ENCODE data around the gene ORM1. TPM values are rescaled to one million over a fixed set of nuclear protein-coding genes. Genes with fewer than 3 reads are reported as not detected.
A peak's percentile ranks its signal among the peaks of the same experiment; 100 is the strongest.

Gene ORM1
- total RNA-seq, 1 donor from 2014 or later = not detected

DNA sequence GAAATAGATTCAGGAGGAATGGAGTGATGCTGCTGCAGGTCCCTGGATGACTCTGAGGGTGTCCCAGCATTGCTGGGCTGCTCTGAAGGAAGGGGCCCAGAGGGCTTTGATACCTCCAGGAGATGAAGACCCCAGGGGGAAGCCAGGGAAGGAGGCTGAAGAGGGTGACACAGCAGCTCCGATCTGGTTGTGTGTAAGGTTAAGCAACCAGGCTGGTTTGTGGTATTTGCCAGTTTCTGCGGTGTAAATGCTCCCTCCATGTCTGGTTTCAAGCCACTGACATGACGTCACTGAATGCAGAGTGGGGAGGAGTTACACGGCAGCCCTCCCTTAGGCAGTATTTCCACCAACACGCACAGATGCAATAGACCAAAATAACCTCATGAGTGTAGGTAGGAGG is 40.0 kb upstream of the ORM1 start:
- Mint-ChIP-seq H3K27ac (no peak overlapping the region), H3K36me3 (ENCODE audit: low read depth) (no peaks in the 10 kb centered on the region), H3K27me3 (no peaks in the 10 kb centered on the region), H3K4me3 (no peak overlapping the region), H3K4me1 (no peaks in the 10 kb centered on the region), H3K9me3 (no peaks in the 10 kb centered on the region)
- intact Hi-C loops (cut with micrococcal nuclease) = no loop called here
- DNase-seq = no peak

DNA sequence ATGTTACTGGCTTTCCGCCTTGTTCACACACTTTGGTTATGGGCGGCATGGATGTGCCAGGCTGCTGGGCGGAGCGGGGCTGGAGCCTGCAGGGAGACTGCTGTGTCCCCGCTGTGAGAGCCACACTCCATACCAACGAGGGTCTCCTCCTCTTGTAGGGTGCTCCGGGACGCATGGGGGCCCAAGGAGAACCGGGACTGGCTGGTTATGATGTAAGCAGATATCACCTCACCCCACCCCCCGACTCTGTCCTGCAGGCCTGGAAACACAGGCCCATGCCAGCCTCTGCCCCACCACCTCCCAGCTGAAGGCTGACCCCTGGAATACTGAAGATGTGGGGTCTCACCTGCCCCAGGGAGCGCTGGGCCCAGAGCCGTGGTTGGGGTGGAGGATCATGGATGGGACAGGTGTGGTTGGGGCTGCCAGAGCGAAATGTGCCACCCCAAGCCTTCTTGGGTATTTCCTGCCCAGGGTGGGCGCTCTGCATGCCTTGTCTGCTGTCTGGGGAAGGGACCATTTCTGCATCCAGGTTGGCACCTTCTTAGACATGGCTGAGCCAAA is 39.3 kb upstream of the ORM1 start:
- no peaks in the 10 kb centered on the region for H3K36me3 Mint-ChIP-seq (ENCODE audit: low read depth)

DNA sequence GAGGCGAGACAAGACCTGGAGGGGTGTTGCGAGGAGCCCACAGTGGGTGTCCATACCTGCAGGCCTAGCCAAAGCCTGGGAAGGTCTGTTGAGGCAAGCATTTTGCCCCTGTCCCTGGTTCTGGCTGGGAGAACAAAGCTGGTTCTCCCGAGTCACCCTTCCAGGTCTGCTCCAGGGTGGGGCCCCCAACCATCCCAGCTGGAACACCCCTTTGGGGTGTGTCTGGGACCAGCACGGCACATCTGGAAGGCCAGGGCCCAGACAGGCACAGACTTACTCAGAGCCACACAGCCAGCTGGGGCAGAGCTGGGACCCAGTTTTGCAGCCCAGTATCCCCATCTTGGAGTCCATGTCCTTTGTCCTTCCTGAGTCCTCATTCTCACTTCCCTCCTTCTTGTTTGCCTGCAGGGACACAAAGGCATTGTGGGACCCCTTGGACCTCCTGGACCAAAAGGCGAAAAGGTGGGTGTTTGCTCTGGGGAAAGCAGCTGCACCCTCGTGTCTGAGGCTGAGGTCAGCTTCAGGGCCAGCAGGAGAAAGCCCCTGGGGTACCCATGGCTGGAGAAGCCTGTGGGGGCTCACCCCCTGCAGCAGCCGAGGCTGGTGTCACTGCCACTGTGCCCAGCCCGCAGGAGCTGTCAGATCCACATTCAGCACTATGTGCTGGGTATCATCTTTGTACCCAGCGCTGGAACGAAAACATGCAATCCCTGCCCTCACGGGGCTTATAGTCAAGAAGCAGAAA is 38.4 kb upstream of the ORM1 start:
- intact Hi-C loops (cut with micrococcal nuclease) = no loop called here
- no peaks in the 10 kb centered on the region for H3K27me3 Mint-ChIP-seq
- H3K4me3 Mint-ChIP-seq = no peak overlapping the region
- H3K27ac Mint-ChIP-seq = no peak overlapping the region
- H3K36me3 Mint-ChIP-seq (ENCODE audit: low read depth) = no peaks in the 10 kb centered on the region
- DNase-seq = no peak
- no peaks in the 10 kb centered on the region for H3K9me3 Mint-ChIP-seq
- no peaks in the 10 kb centered on the region for H3K4me1 Mint-ChIP-seq

More for the DNA sequence above, 39.3 kb upstream of the ORM1 start:
- Mint-ChIP-seq H3K27me3 (no peaks in the 10 kb centered on the region), H3K4me1 (no peaks in the 10 kb centered on the region), H3K27ac (no peak overlapping the region), H3K9me3 (no peaks in the 10 kb centered on the region), H3K4me3 (no peak overlapping the region)
- intact Hi-C loops (cut with micrococcal nuclease) = no loop called here
- no peak for DNase-seq

DNA sequence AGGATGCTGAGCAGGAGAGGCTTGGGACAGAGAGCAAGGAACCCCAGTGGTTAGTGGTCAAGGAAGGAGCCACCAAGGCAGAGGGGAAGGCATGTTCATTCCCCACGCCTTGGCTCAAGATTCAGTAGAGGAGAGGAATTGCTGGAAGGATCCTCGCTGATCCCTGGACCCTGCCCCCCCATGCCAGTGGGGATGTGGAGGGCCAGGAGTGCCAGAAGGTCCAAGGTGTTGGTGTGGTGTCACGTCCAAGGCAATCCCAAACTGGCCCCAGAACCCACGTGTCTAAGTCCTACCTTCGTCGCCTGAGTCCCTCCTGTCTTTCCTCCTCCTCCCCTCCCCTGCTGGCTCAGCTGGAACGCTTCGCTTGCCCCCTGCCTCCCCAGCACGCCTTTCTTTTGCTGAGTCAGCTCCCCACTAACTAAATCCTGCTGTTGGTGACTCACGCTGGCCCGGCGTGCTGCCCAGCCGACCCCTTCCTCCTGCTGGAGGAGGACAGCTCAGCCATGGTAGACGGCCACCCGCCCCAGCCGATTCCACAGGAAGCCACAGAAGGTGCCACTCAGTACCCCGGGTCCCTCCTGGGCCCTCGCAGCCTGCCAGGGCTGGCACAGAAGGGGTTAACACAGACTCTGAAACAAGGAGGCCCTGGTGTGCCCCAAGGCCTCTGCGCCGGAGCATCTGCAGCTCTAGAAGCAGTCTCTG is 37.6 kb upstream of the ORM1 start:
- DNase-seq = no peak
- H3K4me3 Mint-ChIP-seq = no peak overlapping the region
- intact Hi-C loops (cut with micrococcal nuclease) = no loop called here
- no peaks in the 10 kb centered on the region for H3K4me1 Mint-ChIP-seq
- no peaks in the 10 kb centered on the region for H3K27me3 Mint-ChIP-seq
- no peaks in the 10 kb centered on the region for H3K9me3 Mint-ChIP-seq
- no peak overlapping the region for H3K27ac Mint-ChIP-seq
- no peaks in the 10 kb centered on the region for H3K36me3 Mint-ChIP-seq (ENCODE audit: low read depth)

DNA sequence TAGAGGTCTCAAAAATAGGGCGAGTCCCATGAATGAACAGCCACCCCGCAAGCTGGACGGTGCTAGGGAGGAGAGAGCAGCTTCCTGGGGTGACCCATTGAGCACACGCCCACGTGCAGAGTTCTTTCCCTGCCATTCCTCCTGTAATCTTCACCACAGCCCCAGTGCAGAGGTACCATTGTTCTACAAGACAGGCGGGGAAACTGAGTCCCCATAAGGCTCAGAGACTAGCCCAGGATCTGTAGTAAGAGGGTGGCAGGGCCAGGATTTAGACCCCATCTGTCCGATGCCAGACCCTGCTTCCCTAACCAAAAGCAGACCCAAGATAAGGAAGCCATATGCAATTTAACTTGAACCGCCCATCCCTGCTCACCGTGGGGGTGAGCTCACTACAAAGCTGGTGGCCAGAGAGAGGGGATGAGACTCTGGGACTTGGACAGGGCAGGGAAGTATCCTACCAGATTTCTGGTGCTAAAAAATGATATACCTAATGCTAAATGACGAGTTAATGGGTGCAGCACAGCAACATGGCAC is 36.7 kb upstream of the ORM1 start:
- Mint-ChIP-seq H3K4me3 (no peak overlapping the region), H3K36me3 (ENCODE audit: low read depth) (no peaks in the 10 kb centered on the region), H3K4me1 (peaks cover 2% of the 10 kb centered on the region), H3K9me3 (no peaks in the 10 kb centered on the region), H3K27ac (no peak overlapping the region), H3K27me3 (no peaks in the 10 kb centered on the region)
- intact Hi-C loops (cut with micrococcal nuclease) = no loop called here
- DNase-seq = no peak

DNA sequence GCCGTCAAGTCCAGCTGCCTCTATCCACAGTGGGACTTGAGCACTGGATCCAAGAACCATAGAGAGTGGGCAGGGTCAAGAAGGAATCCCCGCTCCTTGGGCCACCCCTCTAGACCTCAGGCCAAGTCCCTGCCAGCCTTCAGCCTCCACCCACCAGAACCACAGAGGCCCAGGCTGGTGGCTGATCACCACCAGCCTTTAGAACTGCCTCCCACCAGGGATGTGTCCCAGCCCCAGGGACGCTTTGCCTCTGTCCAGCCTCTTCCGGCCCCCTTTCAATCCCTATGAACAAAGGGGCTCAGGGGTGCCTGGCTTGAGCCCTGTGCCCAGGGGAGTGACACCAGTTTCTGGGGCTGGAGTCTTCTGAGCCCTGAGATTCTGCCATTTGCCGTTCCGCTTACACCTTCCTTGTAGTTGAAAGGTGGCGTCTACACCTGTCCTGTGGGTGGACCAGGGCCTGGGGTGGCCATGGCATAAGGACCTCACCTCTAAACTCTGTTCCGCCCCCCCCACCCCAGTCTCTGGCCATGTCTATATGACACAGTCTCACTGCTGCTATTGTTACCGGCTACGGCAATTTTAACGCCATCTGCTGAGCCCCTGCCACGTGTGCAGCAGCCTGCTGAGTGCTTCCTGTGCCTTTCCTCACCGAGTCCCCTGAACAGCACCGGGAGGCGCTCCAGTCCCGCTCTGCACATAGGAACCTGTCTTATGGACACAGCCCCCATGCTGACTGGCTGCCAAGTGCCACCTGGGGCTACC is 35.7 kb upstream of the ORM1 start:
- no peak overlapping the region for H3K4me3 Mint-ChIP-seq
- no peaks in the 10 kb centered on the region for H3K27me3 Mint-ChIP-seq
- no peaks in the 10 kb centered on the region for H3K9me3 Mint-ChIP-seq
- DNase-seq = no peak
- H3K36me3 Mint-ChIP-seq (ENCODE audit: low read depth) = no peaks in the 10 kb centered on the region
- peaks cover 3% of the 10 kb centered on the region for H3K4me1 Mint-ChIP-seq
- intact Hi-C loops (cut with micrococcal nuclease) = no loop called here
- H3K27ac Mint-ChIP-seq = no peak overlapping the region

DNA sequence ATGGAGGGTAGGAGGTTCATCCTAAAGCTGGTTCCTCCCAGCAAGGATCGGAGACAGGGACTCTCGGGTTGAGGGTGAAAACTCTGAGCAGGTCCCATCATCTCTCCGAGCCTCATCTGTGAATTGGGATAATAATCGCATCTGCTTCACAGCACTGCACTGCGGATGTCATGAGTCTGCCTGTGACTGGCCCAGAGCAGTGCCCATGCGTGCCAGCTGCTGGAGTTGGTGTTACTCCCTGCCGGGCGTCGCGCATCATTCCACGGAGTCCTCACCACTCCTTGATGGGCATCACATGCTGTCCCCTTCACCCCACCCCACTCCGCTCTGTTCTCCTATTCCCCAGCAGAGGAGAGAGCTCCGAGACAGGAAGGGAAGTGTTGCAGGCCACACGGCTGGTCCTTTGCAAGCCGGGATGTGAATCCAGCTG is 35.1 kb upstream of the ORM1 start:
- H3K4me1 Mint-ChIP-seq = peaks cover 3% of the 10 kb centered on the region
- no peak overlapping the region for H3K4me3 Mint-ChIP-seq
- H3K9me3 Mint-ChIP-seq = no peaks in the 10 kb centered on the region
- no peak overlapping the region for H3K27ac Mint-ChIP-seq
- intact Hi-C loops (cut with micrococcal nuclease) = no loop called here
- peaks cover 2% of the 10 kb centered on the region for H3K27me3 Mint-ChIP-seq
- DNase-seq = no peak
- no peaks in the 10 kb centered on the region for H3K36me3 Mint-ChIP-seq (ENCODE audit: low read depth)

DNA sequence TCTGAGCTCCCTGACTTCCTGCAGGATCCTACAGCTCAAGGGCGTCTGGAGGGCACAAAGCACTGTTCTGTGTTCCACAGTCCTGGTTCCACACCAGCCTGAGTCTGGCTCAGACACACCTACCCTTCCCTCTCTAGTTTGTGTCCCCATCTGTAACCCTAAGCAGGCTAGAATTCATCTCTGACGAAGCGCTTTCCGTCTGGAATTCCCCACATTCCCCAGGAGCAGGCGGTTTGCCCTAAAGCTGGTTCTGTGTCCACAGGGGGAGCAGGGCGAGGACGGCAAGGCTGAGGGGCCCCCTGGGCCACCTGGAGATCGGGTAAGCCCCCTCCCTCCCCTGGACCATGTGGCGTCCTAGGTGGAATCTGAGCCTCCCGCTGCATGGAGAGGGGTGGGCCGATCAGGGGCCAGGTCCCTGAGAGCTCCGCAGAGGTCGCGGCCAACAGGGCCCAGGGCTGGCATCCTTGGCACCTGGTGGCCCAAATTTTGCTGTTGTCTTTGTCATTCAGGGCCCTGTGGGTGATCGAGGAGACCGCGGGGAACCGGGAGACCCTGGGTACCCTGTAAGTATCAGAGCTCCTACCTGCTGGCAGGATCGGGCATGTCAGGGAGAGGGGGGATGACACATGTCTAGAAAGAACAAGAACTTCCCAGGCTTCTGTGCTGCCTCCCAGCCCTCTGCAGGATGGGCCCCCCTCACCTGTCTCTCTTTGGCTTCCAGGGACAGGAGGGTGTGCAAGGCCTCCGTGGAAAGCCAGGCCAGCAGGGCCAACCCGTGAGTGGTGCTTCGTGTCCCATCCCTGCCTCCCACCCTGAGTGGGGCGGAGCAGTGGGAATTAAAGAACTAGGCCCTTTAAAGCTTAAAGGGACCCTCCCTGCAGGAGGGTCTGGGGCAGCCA is 34.5 kb upstream of the ORM1 start:
- Mint-ChIP-seq H3K27me3 (peaks cover 2% of the 10 kb centered on the region), H3K27ac (no peak overlapping the region), H3K4me3 (no peak overlapping the region), H3K9me3 (no peaks in the 10 kb centered on the region), H3K36me3 (ENCODE audit: low read depth) (no peaks in the 10 kb centered on the region), H3K4me1 (peaks cover 3% of the 10 kb centered on the region)
- intact Hi-C loops (cut with micrococcal nuclease) = no loop called here
- no peak for DNase-seq

DNA sequence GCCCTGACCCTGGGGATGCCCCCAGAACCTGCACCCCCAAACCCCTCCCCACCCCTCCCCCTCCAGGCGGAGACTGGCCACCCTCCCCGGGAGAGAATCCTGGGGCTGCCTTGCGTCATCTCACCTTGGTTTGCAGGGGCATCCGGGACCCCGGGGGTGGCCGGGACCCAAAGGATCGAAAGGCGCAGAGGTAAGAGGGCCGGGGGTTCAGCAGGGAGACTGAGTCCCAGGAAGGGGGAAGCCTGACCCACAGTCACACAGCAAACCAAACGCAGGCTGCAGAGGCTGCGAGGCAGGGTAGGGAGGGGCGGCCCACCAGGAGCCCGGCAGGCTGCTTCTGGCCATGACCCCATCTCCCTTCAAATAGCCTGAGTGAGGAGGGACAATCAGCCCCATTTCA is 33.8 kb upstream of the ORM1 start:
- DNase-seq = no peak
- H3K4me3 Mint-ChIP-seq = no peak overlapping the region
- no peaks in the 10 kb centered on the region for H3K36me3 Mint-ChIP-seq (ENCODE audit: low read depth)
- peaks cover 2% of the 10 kb centered on the region for H3K27me3 Mint-ChIP-seq
- no peak overlapping the region for H3K27ac Mint-ChIP-seq
- H3K4me1 Mint-ChIP-seq = peaks cover 3% of the 10 kb centered on the region
- intact Hi-C loops (cut with micrococcal nuclease) = no loop called here
- H3K9me3 Mint-ChIP-seq = no peaks in the 10 kb centered on the region

DNA sequence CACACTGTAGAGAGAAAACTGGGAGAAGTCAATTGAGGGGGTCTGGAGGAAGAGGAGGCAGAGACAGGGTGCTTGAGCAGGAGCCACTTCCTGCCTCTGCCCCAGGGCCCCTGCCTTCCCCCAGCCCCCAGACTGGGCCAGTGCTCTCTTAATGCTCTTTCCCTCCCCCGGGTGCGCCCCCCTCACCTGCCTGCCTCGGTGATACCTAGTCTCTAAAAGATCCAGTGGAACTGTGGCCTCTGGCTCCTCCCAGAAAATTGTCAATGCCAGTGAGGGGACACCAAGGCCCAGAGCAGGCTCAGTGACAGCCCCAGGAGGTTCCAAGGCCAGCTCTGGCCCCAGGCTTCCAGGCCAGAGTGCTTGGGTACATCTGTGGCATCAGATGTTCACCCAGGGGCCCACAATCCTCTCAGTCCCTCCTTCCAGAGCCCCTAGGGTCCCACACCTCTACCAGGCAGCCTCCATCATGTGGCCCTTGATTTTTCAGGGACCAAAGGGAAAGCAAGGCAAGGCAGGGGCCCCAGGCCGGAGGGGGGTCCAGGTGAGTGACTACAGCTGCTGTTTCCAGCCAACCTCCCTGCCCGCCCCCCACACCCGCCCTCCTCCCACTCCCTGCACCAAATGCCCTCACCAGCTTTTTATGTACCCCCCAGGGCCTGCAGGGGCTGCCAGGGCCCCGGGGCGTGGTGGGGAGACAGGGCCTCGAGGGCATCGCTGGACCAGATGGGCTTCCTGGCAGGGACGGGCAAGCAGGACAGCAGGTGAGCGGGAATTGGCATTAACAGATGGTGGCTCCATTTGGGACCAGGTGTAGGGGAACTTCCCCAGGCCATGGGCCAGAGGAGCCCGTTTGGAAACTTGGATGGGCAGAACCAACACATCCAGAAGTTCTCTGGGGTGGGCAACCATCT is 33.1 kb upstream of the ORM1 start:
- Mint-ChIP-seq H3K36me3 (ENCODE audit: low read depth) (peaks cover 2% of the 10 kb centered on the region), H3K27me3 (peaks cover 2% of the 10 kb centered on the region), H3K4me1 (peaks cover 3% of the 10 kb centered on the region), H3K9me3 (peaks cover under 1% of the 10 kb centered on the region), H3K27ac (no peak overlapping the region), H3K4me3 (no peak overlapping the region)
- intact Hi-C loops (cut with micrococcal nuclease) = loop anchor here (1.0 to 10.0 kb wide), 2 partner anchors 208 to 485 kb away; no protein-coding TSS in a partner anchor
- DNase-seq = no peak

DNA sequence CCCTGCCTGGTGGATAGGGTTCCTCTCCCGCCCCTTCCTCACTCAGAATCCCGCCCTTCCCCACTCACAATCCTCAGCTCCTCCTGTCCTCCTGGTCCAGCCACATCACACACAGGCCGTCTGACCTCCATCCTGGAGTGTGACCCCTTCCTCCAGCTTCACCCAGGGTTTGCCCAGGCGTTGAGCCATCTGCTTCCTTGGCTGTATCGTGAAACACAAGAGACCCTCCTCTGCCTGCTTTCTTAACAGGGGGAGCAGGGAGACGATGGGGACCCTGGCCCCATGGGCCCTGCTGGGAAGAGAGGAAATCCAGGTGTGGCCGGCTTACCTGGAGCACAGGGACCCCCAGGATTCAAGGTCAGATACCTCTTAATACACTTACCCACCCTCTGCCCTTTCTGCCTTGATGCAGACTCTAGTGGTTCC is 32.3 kb upstream of the ORM1 start:
- Mint-ChIP-seq H3K27ac (no peak overlapping the region), H3K4me3 (no peak overlapping the region), H3K9me3 (peaks cover 3% of the 10 kb centered on the region), H3K36me3 (ENCODE audit: low read depth) (peaks cover 2% of the 10 kb centered on the region), H3K4me1 (peaks cover 3% of the 10 kb centered on the region), H3K27me3 (peaks cover 2% of the 10 kb centered on the region)
- intact Hi-C loops (cut with micrococcal nuclease) = loop anchor here (1.0 to 10.0 kb wide), 2 partner anchors 208 to 486 kb away; no protein-coding TSS in a partner anchor
- no peak for DNase-seq

DNA sequence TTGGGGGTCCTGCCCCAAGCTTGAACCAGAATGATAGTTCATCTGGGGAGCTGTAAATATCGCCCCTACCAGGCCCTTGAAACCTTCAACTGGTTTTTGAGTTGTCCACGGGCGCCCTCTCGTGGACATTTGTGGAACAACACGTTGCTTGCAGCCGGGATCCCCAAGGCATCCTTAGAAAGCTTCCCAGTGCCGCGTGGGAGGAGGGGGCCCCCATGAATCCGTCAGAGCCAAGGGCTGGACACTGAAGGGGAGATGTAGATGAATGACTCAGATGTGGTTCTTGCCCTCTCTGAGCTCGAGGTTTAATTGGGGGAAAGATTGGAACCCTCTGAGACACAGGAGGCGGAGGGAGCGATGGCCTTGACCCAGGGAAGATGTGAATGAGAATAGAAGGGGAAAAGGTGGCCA is 31.8 kb upstream of the ORM1 start:
- Mint-ChIP-seq H3K27ac (no peak overlapping the region), H3K36me3 (ENCODE audit: low read depth) (peaks cover 6% of the 10 kb centered on the region), H3K27me3 (peaks cover 2% of the 10 kb centered on the region), H3K4me1 (peaks cover 3% of the 10 kb centered on the region), H3K4me3 (no peak overlapping the region), H3K9me3 (peaks cover 7% of the 10 kb centered on the region)
- intact Hi-C loops (cut with micrococcal nuclease) = loop anchor here (1.0 to 10.0 kb wide), 3 partner anchors 136 to 486 kb away; partner anchors contain the start of gene COL27A1
- peak; percentile 91 for DNase-seq
